ELF-1 (cell line): ENCODE results near the gene PHF19.

Source experiments
- DNase-seq: peaks from one replicate; pipeline ENCODE4 v3.0.0-alpha.2; 2016; ENCODE audit warnings: low read depth, low spot score

PHF19 gene

GRCh38 chr9:120891884-120892747 is 15.1 kb upstream of the PHF19 start:
- DNase-seq: no peak

- no peak for DNase-seq
Observed at GRCh38 chr9:120891245-120891883, 14.4 kb upstream of the PHF19 start.

- no peak for DNase-seq
Observed at GRCh38 chr9:120890320-120891244, 13.6 kb upstream of the PHF19 start.

GRCh38 chr9:120889606-120890271 is 12.8 kb upstream of the PHF19 start:
- no peak for DNase-seq

GRCh38 chr9:120888626-120889025 is 11.6 kb upstream of the PHF19 start:
- DNase-seq: no peak

GRCh38 chr9:120886490-120886967 is 9.5 kb upstream of the PHF19 start:
- DNase-seq: no peak

- DNase-seq: no peak
Observed at GRCh38 chr9:120885958-120886357, 9.0 kb upstream of the PHF19 start.

GRCh38 chr9:120885457-120885856 is 8.5 kb upstream of the PHF19 start:
- no peak for DNase-seq

GRCh38 chr9:120883608-120883996 is 6.6 kb upstream of the PHF19 start:
- no peak for DNase-seq

- DNase-seq: no peak
Observed at GRCh38 chr9:120882935-120883607, 6.1 kb upstream of the PHF19 start.

GRCh38 chr9:120879446-120879845 is 2.5 kb upstream of the PHF19 start:
- no peak for DNase-seq

- no peak for DNase-seq
Observed at GRCh38 chr9:120878188-120879130, 1.5 kb upstream of the PHF19 start.

GRCh38 chr9:120877276-120878034 is 467 bp upstream of the PHF19 start:
- no peak for DNase-seq

- peak; percentile 53 for DNase-seq
Observed at GRCh38 chr9:120875954-120876841, 790 bp downstream of the PHF19 start.

- DNase-seq: no peak
Observed at GRCh38 chr9:120875643-120875953, 1.4 kb downstream of the PHF19 start.

- no peak for DNase-seq
Observed at GRCh38 chr9:120875195-120875565, 1.8 kb downstream of the PHF19 start.

- DNase-seq: no peak
Observed at GRCh38 chr9:120874226-120875194, 2.5 kb downstream of the PHF19 start.
